PC-9 (cell line): ENCODE measurements around the gene NCBP2. TPM values are rescaled to one million over a fixed set of nuclear protein-coding genes. Genes with fewer than 3 reads are reported as not detected.

Experiments
- BruUV-seq: library from RNA; stranded (reverse); fragments of 400-500 nt; replicated peaks from 2 replicates; lab custom pipeline; 2021; lab: Mats Ljungman, UMichigan
- CTCF ChIA-PET: fragments of 300-600 bp; sonication (Branson Sonifier 250); formaldehyde crosslinking; loops from one replicate; lab custom pipeline; 2022; ENCODE audit warnings: antibody characterized with exemption; lab: Charles Lee
- POLR2A ChIA-PET: fragments of 300-600 bp; sonication (Branson Sonifier 250); formaldehyde crosslinking; loops from one replicate; lab custom pipeline; 2022; ENCODE audit warnings: antibody characterized with exemption; ENCODE audit not compliant: unreplicated experiment; lab: Charles Lee
- DNase-seq, 2 experiments: peaks; one replicate each; pipeline versions ENCODE4 v3.0.0 to v3.0.0-alpha.2; 2015 to 2022; ENCODE audit warnings: mixed read lengths in 1 of 2
- H2AFZ ChIP-seq: fragments of 200-600 bp; sonication (generic); 2 replicates; pipeline ENCODE4 v1.8.1; 2017; ENCODE audit warnings: antibody characterized with exemption
- H3F3A ChIP-seq: fragments of 200-600 bp; sonication (generic); 2 replicates; pipeline ENCODE4 v1.8.1; 2017; ENCODE audit warnings: antibody characterized with exemption, mild to moderate bottlenecking, low read depth; ENCODE audit not compliant: insufficient read depth
- H3K27ac ChIP-seq: fragments of 200-600 bp; sonication (generic); 2 replicates; pipeline ENCODE4 v1.6.1; 2016; ENCODE audit warnings: mixed run types
- H3K27me3 ChIP-seq: fragments of 200-600 bp; sonication (generic); 2 replicates; pipeline ENCODE4 v1.6.1; 2016; ENCODE audit warnings: low read depth, mixed run types; ENCODE audit not compliant: insufficient read depth
- H3K36me3 ChIP-seq: fragments of 200-600 bp; sonication (generic); 2 replicates; pipeline ENCODE4 v1.6.1; 2016; ENCODE audit warnings: low read depth, mixed run types
- H3K4me1 ChIP-seq: fragments of 200-600 bp; sonication (generic); replicated peaks from 2 replicates; pipeline ENCODE4 v1.6.1; 2016; ENCODE audit warnings: mixed run types; ENCODE audit not compliant: insufficient read depth
- H3K4me2 ChIP-seq: fragments of 200-600 bp; sonication (generic); 2 replicates; pipeline ENCODE4 v1.6.1; 2017; ENCODE audit warnings: mixed run types
- H3K4me3 ChIP-seq: fragments of 200-600 bp; sonication (generic); 2 replicates; pipeline ENCODE4 v1.6.1; 2016; ENCODE audit warnings: mixed run types
- H3K79me2 ChIP-seq: fragments of 200-600 bp; sonication (generic); 2 replicates; pipeline ENCODE4 v1.6.1; 2017; ENCODE audit warnings: low read depth, mixed run types
- H3K9me2 ChIP-seq: fragments of 200-600 bp; sonication (generic); 2 replicates; pipeline ENCODE4 v1.8.1; 2017; ENCODE audit warnings: mild to moderate bottlenecking; ENCODE audit not compliant: insufficient read depth
- H3K9me3 ChIP-seq: fragments of 200-600 bp; sonication (generic); 2 replicates; pipeline ENCODE4 v1.8.1; 2016; ENCODE audit warnings: low read depth; ENCODE audit not compliant: insufficient read depth
- H4K20me1 ChIP-seq: fragments of 200-600 bp; sonication (generic); 2 replicates; pipeline ENCODE4 v1.8.1; 2017; ENCODE audit not compliant: insufficient read depth
- CTCF ChIP-seq: fragments of 200-600 bp; sonication (generic); conservative IDR thresholded peaks from 2 replicates; pipeline ENCODE4 v1.6.1; 2017; ENCODE audit warnings: mixed run types, antibody characterized with exemption, mild to moderate bottlenecking, moderate library complexity
- EZH2 ChIP-seq: fragments of 200-600 bp; sonication (generic); IDR thresholded peaks from 2 replicates; pipeline ENCODE4 v1.8.0; 2017; ENCODE audit warnings: antibody characterized with exemption, low read depth
- intact Hi-C: fragments of 100-400 bp; cut with micrococcal nuclease; formaldehyde crosslinking; loops from one replicate; pipeline ENCODE4 v1.10.0; 2022; ENCODE audit not compliant: unreplicated experiment
- total RNA-seq: library from RNA; stranded (reverse); gene quantifications from 2 replicates; pipeline ENCODE4 v1.2.3, GENCODE V29; 2021

NCBP2 gene
- total RNA-seq, 1 experiment from 2014 or later = 91.8 TPM

DNA sequence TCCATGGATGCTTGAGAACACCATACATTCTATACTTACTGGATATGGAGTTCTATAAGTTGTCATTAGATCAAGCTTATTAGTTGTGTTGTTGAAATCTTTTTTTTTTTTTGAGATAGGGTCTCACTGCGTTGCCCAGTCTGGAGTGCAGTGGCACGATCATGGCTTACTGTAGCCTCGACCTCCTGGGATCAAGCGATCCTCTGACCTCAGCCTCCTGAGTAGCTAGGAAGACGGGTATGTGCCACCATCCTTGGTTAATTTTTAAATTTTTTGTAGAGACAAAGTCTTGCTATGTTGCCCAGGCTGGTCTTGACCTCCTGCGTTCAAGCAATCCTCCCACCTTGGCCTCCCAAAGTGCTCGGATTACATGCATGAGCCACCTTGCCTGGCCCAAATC lies 12.5 kb upstream of the NCBP2 start:
- 0 out of 2 replicates have a peak, but pooled peaks cover 5% of the 10 kb centered on the region for H3F3A ChIP-seq
- no peaks in the 10 kb centered on the region for H3K36me3 ChIP-seq
- H3K27ac ChIP-seq = no peak overlapping the region
- H3K79me2 ChIP-seq = no peaks in the 10 kb centered on the region
- DNase-seq = no peak
- POLR2A ChIA-PET = no interaction called here
- H3K4me2 ChIP-seq = no peak overlapping the region
- no peaks in the 10 kb centered on the region for H4K20me1 ChIP-seq
- no peaks in the 10 kb centered on the region for H3K9me2 ChIP-seq
- TF ChIP-seq CTCF (no peak), EZH2 (no peak)
- no peaks in the 10 kb centered on the region for H3K27me3 ChIP-seq
- intact Hi-C loops = no loop called here
- CTCF ChIA-PET = no interaction called here
- no TSS peak for BruUV-seq
- H3K4me3 ChIP-seq = no peak overlapping the region
- no peaks in the 10 kb centered on the region for H3K9me3 ChIP-seq
- H3K4me1 ChIP-seq = no peaks in the 10 kb centered on the region
- H2AFZ ChIP-seq = no peak overlapping the region

DNA sequence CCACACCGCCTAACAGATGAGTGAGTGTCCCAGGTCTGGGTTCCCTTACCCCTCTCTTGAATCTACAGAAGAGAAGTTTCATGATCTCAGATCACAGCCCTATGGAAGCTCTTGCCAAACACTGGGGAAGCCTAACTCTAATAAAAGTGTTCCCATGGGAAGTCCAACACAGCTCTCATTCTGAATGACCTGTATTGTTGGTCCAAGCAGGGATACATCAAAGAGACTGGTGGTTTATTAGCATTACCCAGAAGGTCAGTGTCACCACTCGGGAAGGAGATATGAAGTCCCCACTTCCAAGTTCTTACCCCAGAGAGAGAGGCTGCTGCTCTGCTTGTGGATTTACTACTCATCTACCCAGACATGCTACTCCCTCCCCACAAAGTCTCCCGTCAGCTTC lies 9.0 kb upstream of the NCBP2 start:
- Histone ChIP-seq H3K9me3 (no peaks in the 10 kb centered on the region), H3K27ac (no peak overlapping the region), H3K4me1 (no peaks in the 10 kb centered on the region), H3K4me3 (no peak overlapping the region), H3K79me2 (no peaks in the 10 kb centered on the region), H3K9me2 (no peaks in the 10 kb centered on the region), H4K20me1 (no peaks in the 10 kb centered on the region), H3F3A (peaks cover 1% of the 10 kb centered on the region; the same call in 1 of the 2 replicates), H3K36me3 (no peaks in the 10 kb centered on the region), H2AFZ (no peak overlapping the region), H3K4me2 (no peak overlapping the region), H3K27me3 (no peaks in the 10 kb centered on the region)
- no peak for DNase-seq
- ChIA-PET CTCF (interaction anchor here (0.5 kb wide), 1 partner anchor 232 kb away, joined by 4 read pairs; no protein-coding TSS in a partner anchor), POLR2A (no interaction called here)
- intact Hi-C loops = no loop called here
- TF ChIP-seq CTCF = no peak
- no peak for TF ChIP-seq EZH2
- no TSS peak for BruUV-seq

DNA sequence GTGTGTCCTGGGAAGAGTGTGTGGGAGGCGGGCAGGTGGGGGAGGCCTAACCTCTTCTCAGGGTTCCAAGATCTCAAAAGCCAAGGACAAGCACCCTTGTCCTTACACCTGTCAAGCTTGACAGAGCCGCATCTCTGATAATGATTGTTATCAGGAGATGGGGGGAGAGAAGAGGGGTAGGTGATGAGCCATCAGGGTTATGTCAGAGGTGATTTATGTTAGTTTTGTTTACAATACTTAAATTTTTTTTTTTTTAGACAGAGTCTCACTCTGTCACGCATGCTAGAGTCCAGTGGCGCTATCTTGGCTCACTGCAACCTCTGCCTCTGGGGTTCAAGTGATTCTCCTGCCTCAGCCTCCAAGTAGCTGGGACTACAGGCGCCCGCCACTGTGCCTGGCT lies 7.4 kb upstream of the NCBP2 start:
- no peak for TF ChIP-seq CTCF
- no peak for TF ChIP-seq EZH2
- Histone ChIP-seq H3K9me3 (no peaks in the 10 kb centered on the region), H3K9me2 (no peaks in the 10 kb centered on the region), H3K4me3 (no peak overlapping the region), H3K79me2 (0 out of 2 replicates have a peak, but pooled peaks cover 4% of the 10 kb centered on the region), H3F3A (peaks cover 11% of the 10 kb centered on the region; the same call in 1 of the 2 replicates), H3K4me2 (no peak overlapping the region), H4K20me1 (no peaks in the 10 kb centered on the region), H2AFZ (no peak overlapping the region), H3K36me3 (no peaks in the 10 kb centered on the region), H3K27ac (no peak overlapping the region), H3K27me3 (no peaks in the 10 kb centered on the region), H3K4me1 (no peaks in the 10 kb centered on the region)
- no TSS peak for BruUV-seq
- no peak for DNase-seq
- ChIA-PET POLR2A (interaction anchor here (0.6 kb wide), 1 partner anchor 233 kb away, joined by 7 read pairs; no protein-coding TSS in a partner anchor), CTCF (no interaction called here)
- intact Hi-C loops = loop anchor here (10.0 kb wide), 3 partner anchors 115 to 425 kb away; no protein-coding TSS in a partner anchor
